Measurements from ENCODE around the gene SPPL3.

Gene SPPL3

GRCh38 chr12:120846721-120847120, 57.4 kb downstream of the SPPL3 start:
- TF ChIP-seq CTCF (IDR thresholded peaks at IDR 0.05; ENCODE audit: low read length, missing control alignments), result no peak
- no peak for DNase-seq (ENCODE audit: low read depth)
- no peak overlapping the region for H3K4me3 ChIP-seq (replicated peaks; ENCODE audit: low read depth, low read length)

GRCh38 chr12:120845696-120846095, 58.5 kb downstream of the SPPL3 start:
- DNase-seq (ENCODE audit: low read depth), result no peak
- TF ChIP-seq CTCF (IDR thresholded peaks at IDR 0.05; ENCODE audit: low read length, missing control alignments), result no peak
- H3K4me3 ChIP-seq (replicated peaks; ENCODE audit: low read depth, low read length), result no peak overlapping the region

GRCh38 chr12:120844768-120845449, 59.2 kb downstream of the SPPL3 start:
- TF ChIP-seq CTCF (IDR thresholded peaks at IDR 0.05; ENCODE audit: low read length, missing control alignments), result no peak
- DNase-seq (ENCODE audit: low read depth), result no peak

GRCh38 chr12:120844297-120844696, 59.9 kb downstream of the SPPL3 start:
- H3K4me3 ChIP-seq (replicated peaks; ENCODE audit: low read depth, low read length), result no peak overlapping the region
- DNase-seq (ENCODE audit: low read depth), result no peak
- no peak for TF ChIP-seq CTCF (IDR thresholded peaks at IDR 0.05; ENCODE audit: low read length, missing control alignments)

More at GRCh38 chr12:120844768-120845449, 59.2 kb downstream of the SPPL3 start:
- H3K4me3 ChIP-seq (replicated peaks; ENCODE audit: low read depth, low read length), result no peak overlapping the region

GRCh38 chr12:120843472-120843871, 60.7 kb downstream of the SPPL3 start:
- H3K4me3 ChIP-seq (replicated peaks; ENCODE audit: low read depth, low read length), result no peak overlapping the region
- no peak for TF ChIP-seq CTCF (IDR thresholded peaks at IDR 0.05; ENCODE audit: low read length, missing control alignments)
- DNase-seq (ENCODE audit: low read depth), result no peak

GRCh38 chr12:120842595-120842994, 61.6 kb downstream of the SPPL3 start:
- no peak overlapping the region for H3K4me3 ChIP-seq (replicated peaks; ENCODE audit: low read depth, low read length)
- DNase-seq (ENCODE audit: low read depth), result no peak
- TF ChIP-seq CTCF (IDR thresholded peaks at IDR 0.05; ENCODE audit: low read length, missing control alignments), result no peak

GRCh38 chr12:120841525-120841924, 62.6 kb downstream of the SPPL3 start:
- H3K4me3 ChIP-seq (replicated peaks; ENCODE audit: low read depth, low read length), result no peak overlapping the region
- DNase-seq (ENCODE audit: low read depth), result no peak
- TF ChIP-seq CTCF (IDR thresholded peaks at IDR 0.05; ENCODE audit: low read length, missing control alignments), result no peak

Data from fibroblast of pulmonary artery (primary cell).